Muscle layer of duodenum (tissue), 2 donors: ENCODE results near the gene KRTAP5-2.
"Not testable (repeated sequence)": the region's sequence is repeated elsewhere in the genome, so short reads cannot be mapped to it uniquely, and the experiment has no call there.

ENCODE experiments used
- H3K27ac ChIP-seq: one replicate; pipeline ENCODE4 v1.7.0; 2013; ENCODE audit warnings: mild to moderate bottlenecking, low read length
- H3K27me3 ChIP-seq: one replicate; pipeline ENCODE4 v1.7.0; 2013; ENCODE audit warnings: low read depth, mild to moderate bottlenecking, control low read depth, low read length
- H3K36me3 ChIP-seq, 2 donors: one replicate each; pipeline ENCODE4 v1.7.0; 2013; ENCODE audit warnings: low read length in 2 of 2, control low read depth in 1 of 2, mild to moderate bottlenecking in 1 of 2; ENCODE audit not compliant: insufficient read depth in 2 of 2, control insufficient read depth in 1 of 2
- H3K4me1 ChIP-seq, 2 donors: one replicate each; pipeline ENCODE4 v1.7.0; 2013; ENCODE audit warnings: low read length in 2 of 2, mild to moderate bottlenecking in 2 of 2, control low read depth in 1 of 2, moderate library complexity in 1 of 2; ENCODE audit not compliant: insufficient read depth in 2 of 2, control insufficient read depth in 1 of 2
- H3K4me3 ChIP-seq, 2 donors: one replicate each; pipeline ENCODE4 v1.7.0; 2013; ENCODE audit warnings: low read length in 2 of 2, low read depth in 1 of 2, mild to moderate bottlenecking in 1 of 2
- H3K9me3 ChIP-seq, 2 donors: one replicate each; pipeline ENCODE4 v1.7.0; 2013; ENCODE audit warnings: low read length in 2 of 2, control low read depth in 1 of 2, mild to moderate bottlenecking in 1 of 2; ENCODE audit not compliant: control insufficient read depth in 1 of 2
- donor health status: healthy.

KRTAP5-2 gene

DNA sequence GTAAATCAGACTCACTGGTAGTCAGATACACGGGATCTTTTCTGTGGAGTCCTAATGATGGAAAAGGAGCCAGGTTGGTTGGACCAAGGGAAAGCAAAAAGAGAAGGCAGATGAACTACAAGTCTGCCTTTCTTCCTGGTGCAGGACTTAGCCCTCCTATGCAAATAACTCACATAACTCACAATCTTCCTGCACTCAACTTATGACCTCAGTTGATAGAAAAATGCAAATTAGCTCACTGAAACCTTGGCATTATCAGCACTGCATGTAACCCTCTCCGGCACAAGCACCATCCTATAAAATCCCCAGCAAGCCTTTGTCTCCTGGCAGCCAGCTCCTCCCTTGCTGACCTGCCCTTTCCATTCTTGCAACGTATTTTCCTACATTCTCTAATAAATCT lies 3.6 kb upstream of the KRTAP5-2 start:
- H3K27me3 ChIP-seq, H3K4me3 ChIP-seq, H3K27ac ChIP-seq, H3K36me3 ChIP-seq, H3K9me3 ChIP-seq, H3K4me1 ChIP-seq: not testable (repeated sequence)

DNA sequence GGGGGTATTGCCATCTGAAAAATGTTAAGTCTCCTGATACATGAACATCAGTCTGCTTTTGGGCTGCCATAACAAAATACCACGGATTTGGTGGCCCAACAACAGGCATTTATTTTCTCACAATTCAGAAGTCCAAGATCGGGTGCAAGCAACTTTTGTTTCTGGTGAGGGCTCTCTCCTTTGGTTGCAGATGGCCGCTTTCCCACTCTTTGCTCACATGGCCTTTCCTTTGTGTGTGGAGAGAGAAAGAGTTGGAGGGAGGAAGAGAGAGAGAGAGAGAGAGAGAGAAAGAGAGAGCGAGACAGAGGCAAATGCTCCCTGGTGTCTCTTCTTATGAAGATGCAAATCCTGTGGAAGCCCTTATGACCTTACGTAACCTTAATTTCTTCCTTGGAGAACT lies 2.5 kb upstream of the KRTAP5-2 start:
- H3K36me3 ChIP-seq: no peaks in the 10 kb centered on the region
- H3K4me3 ChIP-seq: no peak overlapping the region
- no peaks in the 10 kb centered on the region for H3K27me3 ChIP-seq
- H3K4me1 ChIP-seq: no peaks in the 10 kb centered on the region
- H3K27ac ChIP-seq: no peak overlapping the region
- no peaks in the 10 kb centered on the region for H3K9me3 ChIP-seq

DNA sequence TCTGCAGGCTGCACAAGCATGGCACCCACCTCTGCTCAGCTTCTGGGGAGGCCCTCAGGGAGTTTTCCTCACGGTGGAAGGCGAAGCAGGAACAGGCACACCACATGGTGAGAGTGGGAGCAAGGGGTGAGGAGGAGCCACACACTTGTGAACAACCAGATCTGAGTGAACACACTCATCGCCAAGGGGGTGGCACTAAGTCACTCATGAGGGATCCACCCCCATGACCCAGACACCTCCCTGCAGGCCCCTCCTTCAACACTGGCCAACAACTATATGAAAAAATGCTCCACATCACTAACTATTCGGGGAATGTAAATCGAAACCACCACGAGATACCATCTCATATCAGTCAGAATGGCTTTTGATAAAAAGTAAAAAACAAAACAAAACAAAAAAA lies 722 bp upstream of the KRTAP5-2 start:
- Histone ChIP-seq H3K27me3 (no peaks in the 10 kb centered on the region), H3K27ac (no peak overlapping the region)

DNA sequence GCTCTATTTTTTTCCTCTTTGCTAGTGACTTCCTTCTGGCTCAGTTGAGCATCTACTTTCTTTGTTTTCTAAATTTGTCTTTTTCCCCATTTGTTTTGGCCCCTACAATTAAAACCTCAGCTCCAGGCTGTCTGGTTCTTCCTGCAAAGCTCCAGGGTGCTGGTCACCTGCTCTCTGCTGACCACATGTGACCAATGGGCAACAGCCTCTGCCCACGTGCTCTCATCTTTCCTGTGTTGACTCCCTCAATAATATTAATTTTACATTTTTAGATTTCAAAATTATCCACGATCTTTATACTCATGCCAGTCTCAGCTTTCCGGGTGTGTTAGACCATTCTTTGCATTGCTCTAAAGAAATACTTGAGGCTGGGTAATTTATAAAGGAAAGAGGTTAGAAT lies 312 bp upstream of the KRTAP5-2 start:
- not testable (repeated sequence) for H3K4me3 ChIP-seq, H3K27me3 ChIP-seq, H3K27ac ChIP-seq, H3K4me1 ChIP-seq, H3K9me3 ChIP-seq, H3K36me3 ChIP-seq

More for the DNA sequence above, 722 bp upstream of the KRTAP5-2 start:
- H3K36me3 ChIP-seq: no peaks in the 10 kb centered on the region
- H3K4me3 ChIP-seq: no peak overlapping the region
- no peaks in the 10 kb centered on the region for H3K4me1 ChIP-seq
- H3K9me3 ChIP-seq: no peaks in the 10 kb centered on the region

DNA sequence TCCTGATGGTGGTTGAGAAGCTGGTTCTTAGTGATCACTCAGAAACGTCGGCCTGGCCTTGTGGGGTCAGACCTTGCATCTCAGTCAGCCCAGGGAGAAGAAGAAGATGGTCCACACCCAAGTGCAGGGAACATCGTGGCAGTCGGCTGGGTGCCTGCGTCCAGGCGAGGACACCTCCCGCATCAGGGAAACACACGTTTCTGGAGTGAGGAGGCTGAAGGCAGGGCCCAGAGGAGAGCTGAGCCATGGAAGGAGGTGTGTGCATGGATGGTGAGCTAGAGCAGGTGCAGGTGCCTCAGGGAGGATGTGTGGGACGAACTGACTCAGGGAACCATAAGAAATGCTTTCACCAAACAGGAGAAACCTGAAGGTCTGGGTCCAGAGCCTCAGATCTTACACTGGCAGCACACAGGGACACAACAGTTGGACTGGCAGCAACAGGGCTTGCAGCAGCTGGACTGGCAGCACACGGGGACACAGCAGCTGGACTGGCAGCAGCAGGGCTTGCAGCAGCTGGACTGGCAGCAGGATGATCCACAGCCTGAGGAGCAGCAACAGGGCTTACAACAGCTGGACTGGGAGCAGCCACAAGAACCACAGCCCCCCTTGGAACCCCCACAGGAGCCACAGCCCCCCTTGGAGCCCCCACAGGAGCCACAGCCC lies 632 bp downstream of the KRTAP5-2 start:
- Histone ChIP-seq H3K36me3 (no peaks in the 10 kb centered on the region), H3K4me3 (no peak overlapping the region), H3K9me3 (no peaks in the 10 kb centered on the region), H3K27ac (no peak overlapping the region), H3K27me3 (no peaks in the 10 kb centered on the region), H3K4me1 (no peaks in the 10 kb centered on the region)

DNA sequence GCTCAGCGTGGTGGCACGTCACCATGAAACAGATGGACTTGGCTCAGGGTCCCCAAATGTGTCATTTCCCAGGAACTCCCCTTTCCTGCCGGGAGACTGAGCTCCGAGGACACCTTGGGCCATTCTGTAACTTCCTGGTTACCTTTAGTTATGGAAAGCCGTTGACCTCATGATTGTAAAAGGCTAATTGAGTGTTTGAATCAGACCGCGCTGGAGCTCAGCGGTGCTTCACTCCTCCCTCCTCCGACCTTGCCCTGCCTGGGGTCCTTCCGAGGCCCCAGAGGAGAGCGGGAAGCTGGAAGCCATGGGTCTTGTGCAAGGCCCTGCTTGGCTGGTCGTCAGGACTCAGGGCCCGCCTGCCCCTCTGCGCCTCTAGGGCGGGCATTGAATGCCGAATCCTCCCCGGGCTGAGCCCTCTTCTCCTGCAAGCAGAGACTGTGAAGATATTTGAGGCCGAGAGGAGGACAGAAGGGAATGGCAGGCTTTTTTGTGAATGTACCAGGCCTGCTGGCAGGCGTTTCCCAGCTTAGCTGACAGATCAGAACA lies 1.4 kb downstream of the KRTAP5-2 start:
- not testable (repeated sequence) for H3K27ac ChIP-seq, H3K4me1 ChIP-seq, H3K27me3 ChIP-seq, H3K9me3 ChIP-seq, H3K36me3 ChIP-seq, H3K4me3 ChIP-seq

DNA sequence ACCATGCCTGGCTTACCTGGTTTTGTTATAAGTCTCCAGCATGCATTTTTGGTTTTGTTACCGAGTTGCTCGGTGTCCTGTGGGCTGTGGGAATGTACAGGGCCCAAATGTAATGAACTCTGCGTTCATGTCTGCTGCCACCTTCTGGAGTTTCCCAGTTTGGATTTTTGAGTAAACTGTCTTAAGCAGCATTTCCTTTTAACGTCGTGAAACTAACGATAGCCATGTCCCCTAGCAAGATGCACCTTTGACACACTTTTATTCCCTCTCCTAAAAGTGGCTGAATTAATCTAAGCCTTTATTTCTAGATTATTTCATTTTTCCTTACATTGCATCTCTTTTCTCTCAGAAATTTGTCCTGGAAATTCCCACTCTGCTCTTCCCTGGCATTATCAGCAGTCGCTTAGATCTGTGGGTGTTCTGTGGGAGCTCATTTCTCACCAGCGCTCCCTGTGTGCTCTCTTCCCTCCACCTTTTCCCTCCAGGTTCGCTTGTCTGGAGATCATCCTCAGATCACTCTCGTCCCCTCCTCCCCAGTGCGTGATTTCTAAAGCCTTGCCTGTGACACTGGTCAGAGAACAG lies 2.0 kb downstream of the KRTAP5-2 start:
- H3K27ac ChIP-seq, H3K4me1 ChIP-seq, H3K4me3 ChIP-seq, H3K27me3 ChIP-seq, H3K9me3 ChIP-seq, H3K36me3 ChIP-seq: not testable (repeated sequence)

DNA sequence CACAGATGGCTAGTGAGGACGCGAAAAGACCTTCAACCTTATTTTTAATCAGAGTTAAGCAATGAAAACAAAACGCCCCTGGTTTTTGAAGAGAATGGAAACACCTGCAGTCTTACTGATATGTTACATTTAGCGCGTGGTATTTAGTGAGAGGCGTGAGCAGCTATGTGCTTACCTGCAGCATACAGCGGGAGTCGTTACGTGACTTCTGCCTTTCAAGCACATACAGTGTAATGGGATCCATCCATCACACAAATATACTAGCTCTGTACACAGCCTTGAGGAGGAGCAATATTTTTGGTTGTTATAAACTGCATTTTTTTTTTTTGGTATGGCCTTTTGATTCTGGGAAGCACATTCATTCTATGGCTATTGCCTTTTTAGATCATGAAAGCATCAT lies 5.5 kb downstream of the KRTAP5-2 start:
- H3K27ac ChIP-seq: no peak overlapping the region
- H3K4me1 ChIP-seq: no peaks in the 10 kb centered on the region
- H3K36me3 ChIP-seq: no peaks in the 10 kb centered on the region
- no peak overlapping the region for H3K4me3 ChIP-seq
- no peaks in the 10 kb centered on the region for H3K9me3 ChIP-seq
- no peaks in the 10 kb centered on the region for H3K27me3 ChIP-seq

DNA sequence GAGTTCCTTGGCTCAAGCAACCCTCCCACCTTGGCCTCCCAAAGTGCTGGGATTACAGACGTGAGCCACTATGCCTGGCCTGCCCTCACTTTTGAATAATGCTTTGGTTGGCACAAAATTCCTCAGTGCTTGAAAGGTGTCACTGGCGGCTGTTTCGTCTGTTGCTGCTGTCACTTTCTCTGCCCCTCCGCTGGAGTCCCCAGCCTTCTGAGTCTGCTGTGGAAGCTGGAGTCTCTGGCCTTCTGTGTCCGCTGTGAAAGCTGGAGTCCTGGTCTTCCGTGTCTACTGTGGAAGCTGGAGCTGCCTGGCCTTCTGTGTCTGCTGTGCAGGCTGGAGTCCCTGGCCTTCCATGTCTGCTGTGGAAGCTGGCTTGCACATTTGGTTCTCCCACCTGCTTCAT lies 8.1 kb downstream of the KRTAP5-2 start:
- Histone ChIP-seq H3K36me3 (no peaks in the 10 kb centered on the region), H3K27me3 (no peaks in the 10 kb centered on the region), H3K4me1 (no peaks in the 10 kb centered on the region), H3K27ac (no peak overlapping the region), H3K9me3 (no peaks in the 10 kb centered on the region), H3K4me3 (no peak overlapping the region)

DNA sequence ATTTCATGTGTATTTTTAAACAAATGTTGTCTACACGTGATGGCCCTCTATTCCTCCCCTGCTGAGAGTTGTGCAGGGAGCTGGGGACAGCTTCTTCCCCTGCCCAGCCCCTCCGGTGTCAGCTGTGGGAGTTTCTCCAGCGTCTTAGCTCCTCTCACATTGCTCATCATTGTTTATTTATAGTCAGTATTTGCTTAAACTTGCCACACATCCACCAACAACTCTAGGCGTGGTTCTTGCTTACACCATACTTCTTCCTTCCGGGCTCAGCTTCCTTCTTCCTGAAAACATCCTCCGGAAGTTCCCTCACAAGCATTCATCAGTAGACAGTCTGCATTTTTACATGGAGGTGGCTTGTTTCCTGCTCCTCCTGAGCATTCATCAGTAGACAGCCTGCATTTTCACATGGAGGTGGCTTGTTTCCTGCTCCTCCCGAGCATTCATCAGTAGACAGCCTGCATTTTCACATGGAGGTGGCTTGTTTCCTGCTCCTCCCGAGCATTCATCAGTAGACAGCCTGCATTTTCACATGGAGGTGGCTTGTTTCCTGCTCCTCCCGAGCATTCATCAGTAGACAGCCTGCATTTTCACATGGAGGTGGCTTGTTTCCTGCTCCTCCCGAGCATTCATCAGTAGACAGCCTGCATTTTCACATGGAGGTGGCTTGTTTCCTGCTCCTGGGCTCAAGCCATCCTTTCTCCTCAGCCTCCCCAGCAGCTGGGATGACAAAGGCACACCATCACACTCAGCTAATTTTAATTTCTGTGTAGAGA lies 8.7 kb downstream of the KRTAP5-2 start:
- H3K27me3 ChIP-seq, H3K36me3 ChIP-seq, H3K4me3 ChIP-seq, H3K9me3 ChIP-seq, H3K27ac ChIP-seq, H3K4me1 ChIP-seq: not testable (repeated sequence)

DNA sequence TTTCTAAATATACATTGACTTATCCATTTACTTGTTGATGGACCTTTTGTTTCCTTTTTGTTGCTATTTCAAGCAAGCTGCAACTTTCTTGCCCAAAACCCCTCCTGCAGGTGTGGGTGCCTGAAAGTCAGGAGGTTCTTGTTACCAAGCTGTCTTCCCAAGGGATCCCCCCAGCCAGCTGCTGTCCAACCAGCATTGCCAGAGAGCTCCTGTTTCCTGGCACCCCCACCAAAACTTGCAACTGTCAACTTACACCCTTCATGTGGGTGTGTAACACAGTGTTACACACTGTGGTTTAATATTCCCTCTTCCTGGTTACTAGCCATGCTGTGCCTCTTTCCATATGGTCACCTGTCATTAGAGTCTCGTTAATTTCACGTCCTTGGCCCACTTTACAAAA lies 11.4 kb downstream of the KRTAP5-2 start:
- Histone ChIP-seq H3K36me3 (no peaks in the 10 kb centered on the region), H3K9me3 (no peaks in the 10 kb centered on the region), H3K4me1 (no peaks in the 10 kb centered on the region), H3K27ac (no peak overlapping the region), H3K4me3 (no peak overlapping the region), H3K27me3 (no peaks in the 10 kb centered on the region)
